GM12892 (cell line): Measurements from ENCODE around the gene BRPF1.

Experiments used
- POLR2A ChIP-seq: IDR thresholded peaks from 2 replicates; pipeline ENCODE4 v1.6.1; 2011; ENCODE audit warnings: low read depth, low read length, control low read depth
- POLR2AphosphoS5 ChIP-seq: IDR thresholded peaks from 2 replicates; pipeline ENCODE4 v1.6.1; 2011; ENCODE audit warnings: low read depth, low read length, control low read depth

DNA sequence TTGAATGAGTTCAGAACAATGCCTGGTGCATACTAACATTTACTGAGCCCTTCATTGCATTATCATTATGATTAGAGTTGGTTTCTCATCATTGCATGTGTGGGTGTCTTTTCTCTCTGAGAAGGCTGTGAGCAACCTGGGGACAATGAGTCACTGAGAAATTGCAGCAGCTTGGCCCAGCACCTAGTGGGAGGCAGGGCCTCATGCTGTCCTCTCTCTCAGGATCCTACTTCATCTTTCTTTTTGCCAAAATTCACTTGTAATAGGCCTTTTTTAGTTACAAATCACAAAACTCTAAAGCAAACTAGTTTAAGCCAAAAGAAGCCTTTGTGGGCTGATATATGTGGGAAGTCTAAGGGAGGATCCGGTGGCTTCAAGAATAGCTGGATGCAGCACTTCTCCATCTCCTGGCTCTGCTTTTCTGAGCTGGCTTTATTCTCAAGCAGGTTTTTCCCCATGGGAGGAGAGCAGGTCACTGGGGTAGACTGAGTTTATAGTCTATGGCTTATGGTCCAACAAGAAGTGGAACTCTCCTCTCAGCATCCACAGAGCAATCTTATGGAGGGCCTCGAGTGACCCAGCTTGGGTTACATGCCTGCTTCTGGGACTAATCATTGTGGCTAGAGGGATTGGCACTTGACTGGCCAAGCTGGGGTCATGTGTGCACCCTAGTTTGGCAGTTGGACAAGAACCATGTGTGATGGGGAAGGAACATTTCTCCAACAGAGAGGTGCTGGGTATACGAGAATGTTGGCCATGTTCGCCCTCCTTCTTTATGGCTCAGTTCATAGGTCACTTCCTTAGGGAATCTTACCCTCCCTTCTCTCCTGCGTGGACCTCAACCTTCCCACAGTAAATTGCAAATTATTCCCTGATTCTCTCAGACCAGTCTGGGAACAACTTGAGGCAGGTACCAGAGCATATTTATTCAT is 46.9 kb downstream of the BRPF1 start:
- TF ChIP-seq POLR2A (no peak), POLR2AphosphoS5 (no peak)
